NT2/D1 (cell line): ENCODE data around the gene SGCA.
A peak's percentile ranks its signal among the peaks of the same experiment; 100 is the strongest.

Source experiments
- DNase-seq: peaks from one replicate; pipeline ENCODE4 v3.0.0-alpha.2; 2011; ENCODE audit warnings: low read depth, low spot score
- H3K27me3 ChIP-seq: 2 replicates; pipeline ENCODE4 v1.6.0; 2011; ENCODE audit warnings: mild to moderate bottlenecking; ENCODE audit not compliant: insufficient read length, insufficient read depth
- H3K36me3 ChIP-seq: 2 replicates; pipeline ENCODE4 v1.6.1; 2011; ENCODE audit warnings: mild to moderate bottlenecking, low read length, mixed read lengths; ENCODE audit not compliant: insufficient read depth, insufficient read length
- H3K4me1 ChIP-seq: 2 replicates; pipeline ENCODE4 v1.5.1; 2011; ENCODE audit not compliant: insufficient read depth, insufficient read length
- H3K4me3 ChIP-seq: 2 replicates; pipeline ENCODE4 v1.5.1; 2011; ENCODE audit warnings: low read depth; ENCODE audit not compliant: insufficient read length
- H3K9ac ChIP-seq: 2 replicates; pipeline ENCODE4 v1.6.0; 2011; ENCODE audit warnings: low read depth; ENCODE audit not compliant: insufficient read length
- H3K9me3 ChIP-seq: 2 replicates; pipeline ENCODE4 v1.5.1; 2011; ENCODE audit warnings: mild to moderate bottlenecking, low read length; ENCODE audit not compliant: insufficient read depth
- SUZ12 ChIP-seq: IDR thresholded peaks from 2 replicates; pipeline ENCODE4 v1.6.1; 2011; ENCODE audit not compliant: insufficient read length, insufficient read depth; ENCODE audit errors: extremely low read depth
- YY1 ChIP-seq: IDR thresholded peaks from 2 replicates; pipeline ENCODE4 v1.6.1; 2011; ENCODE audit not compliant: insufficient read length, insufficient read depth
- ZNF274 ChIP-seq: IDR thresholded peaks from 2 replicates; pipeline ENCODE4 v1.6.1; 2011; ENCODE audit warnings: mild to moderate bottlenecking, low read depth, low read length

SGCA gene

DNA sequence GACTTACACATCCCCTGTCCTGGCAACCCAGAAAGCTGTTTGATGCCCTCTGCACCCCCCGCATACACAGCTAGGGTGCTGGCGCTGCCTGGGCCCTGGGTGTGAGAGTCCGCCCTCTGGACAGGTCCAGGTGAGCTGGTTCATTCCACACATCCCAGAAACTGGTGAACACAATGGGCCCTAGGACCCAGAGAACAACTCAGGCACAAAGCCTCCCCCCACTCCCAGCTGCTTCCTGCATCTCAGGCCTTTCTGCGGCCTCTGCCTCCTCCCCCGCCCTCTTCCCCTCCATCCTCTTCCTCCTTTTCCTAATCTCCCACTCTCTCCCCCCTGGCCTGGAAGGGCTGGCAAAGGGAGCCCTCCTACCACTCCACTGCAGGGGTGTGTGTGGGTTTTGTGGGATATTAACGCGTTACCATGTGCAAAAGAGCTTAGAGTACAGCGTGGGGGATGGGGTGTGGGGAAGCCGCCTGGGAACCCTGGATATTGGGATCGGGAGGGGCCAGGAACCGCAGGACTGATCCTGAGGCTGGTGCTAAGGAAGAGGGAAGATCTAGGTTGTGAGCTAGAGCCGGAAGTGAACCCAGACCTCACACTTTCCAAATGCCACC, 13.8 kb upstream of the SGCA start:
- H3K4me1 ChIP-seq = peaks cover 33% of the 10 kb centered on the region

GRCh38 chr17:50152736-50153135, 13.1 kb upstream of the SGCA start:
- Histone ChIP-seq H3K36me3 (peaks cover 5% of the 10 kb centered on the region), H3K4me1 (peaks cover 26% of the 10 kb centered on the region), H3K27me3 (no peaks in the 10 kb centered on the region), H3K4me3 (peak overlapping the region; percentile 41), H3K9me3 (no peaks in the 10 kb centered on the region), H3K9ac (peak overlapping the region; percentile 75)
- TF ChIP-seq YY1 = no peak
- no peak for TF ChIP-seq SUZ12
- no peak for TF ChIP-seq ZNF274
- no peak for DNase-seq

More for the DNA sequence above, 13.8 kb upstream of the SGCA start:
- TF ChIP-seq SUZ12 (no peak), YY1 (no peak), ZNF274 (no peak)
- Histone ChIP-seq H3K9ac (peak overlapping the region; percentile 75), H3K27me3 (no peaks in the 10 kb centered on the region), H3K4me3 (peak overlapping the region; percentile 41), H3K9me3 (no peaks in the 10 kb centered on the region), H3K36me3 (peaks cover 7% of the 10 kb centered on the region)
- peak; percentile 80 for DNase-seq

- H3K4me3 ChIP-seq = no peak overlapping the region
- H3K9me3 ChIP-seq = no peaks in the 10 kb centered on the region
- no peak overlapping the region for H3K9ac ChIP-seq
- no peaks in the 10 kb centered on the region for H3K27me3 ChIP-seq
- TF ChIP-seq SUZ12 (no peak), ZNF274 (no peak), YY1 (no peak)
- DNase-seq = no peak
- H3K4me1 ChIP-seq = peaks cover 19% of the 10 kb centered on the region
- no peaks in the 10 kb centered on the region for H3K36me3 ChIP-seq
Observed at GRCh38 chr17:50153650-50154575, 11.9 kb upstream of the SGCA start.

GRCh38 chr17:50154604-50155003, 11.2 kb upstream of the SGCA start:
- Histone ChIP-seq H3K9me3 (no peaks in the 10 kb centered on the region), H3K4me3 (no peak overlapping the region), H3K9ac (peak overlapping the region; percentile 8), H3K36me3 (no peaks in the 10 kb centered on the region), H3K4me1 (peaks cover 15% of the 10 kb centered on the region), H3K27me3 (no peaks in the 10 kb centered on the region)
- DNase-seq = no peak
- TF ChIP-seq ZNF274 (no peak), SUZ12 (no peak), YY1 (no peak)

DNA sequence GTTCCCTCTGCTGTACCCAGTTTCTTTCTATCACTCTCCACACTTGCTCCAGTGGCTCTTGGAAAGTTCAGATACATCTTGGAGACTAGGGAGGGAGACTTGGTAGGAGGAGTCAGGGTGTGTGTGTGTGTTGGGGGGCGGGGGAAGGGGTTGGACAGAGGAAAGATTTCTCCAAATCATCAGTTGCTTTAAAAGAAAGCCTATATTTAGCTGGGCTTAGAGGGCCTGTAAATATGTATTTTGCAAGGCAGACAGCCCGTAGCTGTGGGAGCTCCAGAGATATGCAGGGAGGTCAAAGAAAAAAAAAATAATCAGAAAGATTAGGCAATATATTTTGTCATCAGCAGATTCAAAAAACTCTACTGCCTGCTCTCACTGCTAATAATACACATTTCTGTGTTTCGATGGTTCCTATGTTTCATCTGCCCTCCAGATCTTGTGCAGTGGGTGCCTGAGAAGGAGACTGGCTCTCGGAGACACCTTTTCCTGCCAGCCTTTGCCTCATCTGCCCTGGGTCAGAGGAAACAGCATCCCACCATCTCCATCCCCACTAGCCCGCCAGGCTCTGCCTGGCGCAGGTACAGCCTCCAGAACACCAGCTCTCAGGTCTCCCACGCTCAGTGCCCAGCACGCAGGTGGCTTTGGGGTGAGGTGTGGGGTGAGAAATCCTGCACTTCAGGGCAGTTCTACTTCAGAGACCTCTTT, 10.5 kb upstream of the SGCA start:
- Histone ChIP-seq H3K9ac (peak overlapping the region; percentile 25), H3K27me3 (no peaks in the 10 kb centered on the region), H3K9me3 (no peaks in the 10 kb centered on the region), H3K36me3 (no peaks in the 10 kb centered on the region), H3K4me3 (no peak overlapping the region), H3K4me1 (peaks cover 15% of the 10 kb centered on the region)
- no peak for DNase-seq
- TF ChIP-seq SUZ12 (no peak), ZNF274 (no peak), YY1 (no peak)

DNA sequence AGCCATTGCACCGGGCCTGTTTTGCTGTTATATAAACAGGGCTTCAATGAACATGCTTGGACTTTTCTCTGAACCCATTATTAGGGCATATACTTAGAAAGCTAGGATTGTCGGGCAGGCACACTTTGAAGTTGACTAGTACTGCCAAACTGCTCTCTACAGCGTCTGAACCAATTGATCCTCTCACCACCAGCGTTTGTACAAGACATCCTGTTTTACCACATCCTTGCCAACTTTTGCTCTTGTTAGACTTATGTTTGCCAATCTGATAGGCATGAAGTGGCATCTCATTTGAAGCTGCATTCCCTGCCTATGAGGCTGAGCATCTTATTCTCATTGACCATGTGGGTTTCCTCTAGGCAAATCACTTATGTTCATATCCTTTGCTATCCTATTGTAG, 7.9 kb upstream of the SGCA start:
- no peak for DNase-seq
- Histone ChIP-seq H3K4me1 (peaks cover 19% of the 10 kb centered on the region), H3K9ac (no peak overlapping the region), H3K4me3 (no peak overlapping the region), H3K27me3 (peaks cover 11% of the 10 kb centered on the region), H3K36me3 (no peaks in the 10 kb centered on the region), H3K9me3 (no peaks in the 10 kb centered on the region)
- no peak for TF ChIP-seq YY1
- TF ChIP-seq SUZ12 = no peak
- no peak for TF ChIP-seq ZNF274
